ENCODE measurements around the gene HGFAC.

- TF ChIP-seq CTCF (IDR thresholded peaks at IDR 0.05) (no peak), POLR2A (IDR thresholded peaks at IDR 0.05) (no peak)
Measured at GRCh38 chr4:3470244-3471097, 28.7 kb downstream of the HGFAC start.

Measured in esophagus squamous epithelium (tissue), 4 donors.